K562 (cell line): Measurements from ENCODE around the gene LSM4. TPM values are rescaled to one million over a fixed set of nuclear protein-coding genes. Genes with fewer than 3 reads are reported as not detected.

Source experiments
- CREBBP ChIP-seq: IDR thresholded peaks from one replicate; pipeline ENCODE4 v1.6.1; 2012; ENCODE audit warnings: low read depth, mild to moderate bottlenecking, control low read depth, inconsistent platforms, low read length
- HDGF ChIP-seq: fragments of 450-650 bp; IDR thresholded peaks from 2 replicates; pipeline ENCODE4 v1.6.1; 2016
- HMG20B ChIP-seq: fragments of 250-450 bp; sonication (Bioruptor Pico); IDR thresholded peaks from 2 replicates; pipeline ENCODE4 v1.5.0; 2021; ENCODE audit warnings: mild to moderate bottlenecking
- MTF1 ChIP-seq: fragments of 250-450 bp; sonication (Bioruptor Pico); IDR thresholded peaks from 2 replicates; pipeline ENCODE4 v1.9.0; 2021; ENCODE audit warnings: moderate library complexity, mild to moderate bottlenecking, inconsistent platforms, borderline replicate concordance
- NFE2L1 ChIP-seq: fragments of 450-650 bp; IDR thresholded peaks from 2 replicates; pipeline ENCODE4 v1.6.1; 2016; ENCODE audit warnings: missing genetic modification characterization, low read depth, mild to moderate bottlenecking, missing compliant biosample characterization, moderate library complexity, borderline replicate concordance
- OTX1 ChIP-seq: fragments of 450-650 bp; formaldehyde crosslinking; IDR thresholded peaks from 2 replicates; pipeline ENCODE4 v1.4.0; 2022; ENCODE audit warnings: mild to moderate bottlenecking
- POLR2G ChIP-seq: fragments of 200-400 bp; formaldehyde crosslinking; IDR thresholded peaks from 2 replicates; pipeline ENCODE4 v1.6.1; 2017; ENCODE audit warnings: low read depth, mild to moderate bottlenecking, antibody characterized with exemption, low read length, moderate library complexity
- POLR3A ChIP-seq: IDR thresholded peaks from 2 replicates; pipeline ENCODE4 v1.6.1; 2011; ENCODE audit warnings: borderline replicate concordance, mild to moderate bottlenecking, moderate library complexity; ENCODE audit not compliant: insufficient read length, insufficient read depth; ENCODE audit errors: extremely low read depth
- WHSC1 ChIP-seq: IDR thresholded peaks from one replicate; pipeline ENCODE4 v1.6.1; 2012; ENCODE audit warnings: low read length, control low read depth, inconsistent platforms
- ZNF175 ChIP-seq: fragments of 200-800 bp; sonication (Bioruptor generic); IDR thresholded peaks from 2 replicates; pipeline ENCODE4 v1.6.1; 2016; ENCODE audit warnings: low read depth, mild to moderate bottlenecking, missing genetic modification characterization, missing compliant biosample characterization
- ZNF253 ChIP-seq: fragments of 250-450 bp; sonication (Bioruptor Pico); conservative IDR thresholded peaks from 2 replicates; pipeline ENCODE4 v1.6.1; 2021; ENCODE audit warnings: mild to moderate bottlenecking
- ZNF407 ChIP-seq: fragments of 450-650 bp; IDR thresholded peaks from 2 replicates; pipeline ENCODE4 v1.6.1; 2016; ENCODE audit warnings: low read depth
- polyA plus RNA-seq, 8 experiments: library from polyadenylated mRNA; depleted of rRNA in 4 of 8; stranded (reverse) in 5 of 8; unstranded in 3 of 8; fragments of >200 nt; fragmentation: Nextera tagmentation in 2 of 8; fragmentation: Illumina TruSeq in 1 of 8; extraction: Ambion mirVana in 2 of 8; extraction: Trizol in 1 of 8; gene quantifications; 2 replicates each; pipeline versions ENCODE4 v1.2.1 to v1.2.3, GENCODE V29; 2011 to 2014; ENCODE audit warnings: inconsistent platforms in 1 of 8, missing spikeins in 1 of 8
- total RNA-seq, 7 experiments: library from RNA; depleted of rRNA in 6 of 7; stranded (reverse); fragments of >200 nt in 6 of 7; fragmentation: Illumina TruSeq in 2 of 7; extraction: Trizol in 2 of 7; gene quantifications; 2 replicates each; pipeline versions ENCODE4 v1.2.1 to v1.2.3, GENCODE V29; 2011 to 2021; ENCODE audit warnings: low replicate concordance in 1 of 7
- TF ChIP-seq, protein P1 (sequence below): sonication (generic); formaldehyde crosslinking; IDR thresholded peaks from 2 replicates; pipeline ENCODE4 v1.8.1; 2023; ENCODE audit warnings: mild to moderate bottlenecking, missing genetic modification reagents
- TF ChIP-seq, protein P2 (sequence below): fragments of 250-450 bp; sonication (Bioruptor Pico); IDR thresholded peaks from 2 replicates; pipeline ENCODE4 v1.5.0; 2021

Gene LSM4
- total and polyA plus RNA-seq, 9 of the 15 experiments (the other 6 are each of a cell fraction or from before 2014, with no cell fraction given): 11.9 to 763 (median 202) TPM

GRCh38 chr19:18264137-18264854 lies 58.6 kb downstream of the LSM4 start (continued):
- TF ChIP-seq POLR3A: no peak
- TF ChIP-seq ZNF407: no peak
- no peak for TF ChIP-seq CREBBP
- no peak for TF ChIP-seq MTF1 (CRISPR knock-in tag)
- 0 out of 2 replicates have a peak, but pooled peaks have one; percentile 25 for TF ChIP-seq ZNF175 (CRISPR knock-in tag)
- no peak for TF ChIP-seq NFE2L1 (tag)
- TF ChIP-seq WHSC1: no peak
- no peak for TF ChIP-seq ZNF253 (CRISPR knock-in tag)
- TF ChIP-seq OTX1 (CRISPR knock-in tag): no peak
- TF ChIP-seq, protein P1, sequence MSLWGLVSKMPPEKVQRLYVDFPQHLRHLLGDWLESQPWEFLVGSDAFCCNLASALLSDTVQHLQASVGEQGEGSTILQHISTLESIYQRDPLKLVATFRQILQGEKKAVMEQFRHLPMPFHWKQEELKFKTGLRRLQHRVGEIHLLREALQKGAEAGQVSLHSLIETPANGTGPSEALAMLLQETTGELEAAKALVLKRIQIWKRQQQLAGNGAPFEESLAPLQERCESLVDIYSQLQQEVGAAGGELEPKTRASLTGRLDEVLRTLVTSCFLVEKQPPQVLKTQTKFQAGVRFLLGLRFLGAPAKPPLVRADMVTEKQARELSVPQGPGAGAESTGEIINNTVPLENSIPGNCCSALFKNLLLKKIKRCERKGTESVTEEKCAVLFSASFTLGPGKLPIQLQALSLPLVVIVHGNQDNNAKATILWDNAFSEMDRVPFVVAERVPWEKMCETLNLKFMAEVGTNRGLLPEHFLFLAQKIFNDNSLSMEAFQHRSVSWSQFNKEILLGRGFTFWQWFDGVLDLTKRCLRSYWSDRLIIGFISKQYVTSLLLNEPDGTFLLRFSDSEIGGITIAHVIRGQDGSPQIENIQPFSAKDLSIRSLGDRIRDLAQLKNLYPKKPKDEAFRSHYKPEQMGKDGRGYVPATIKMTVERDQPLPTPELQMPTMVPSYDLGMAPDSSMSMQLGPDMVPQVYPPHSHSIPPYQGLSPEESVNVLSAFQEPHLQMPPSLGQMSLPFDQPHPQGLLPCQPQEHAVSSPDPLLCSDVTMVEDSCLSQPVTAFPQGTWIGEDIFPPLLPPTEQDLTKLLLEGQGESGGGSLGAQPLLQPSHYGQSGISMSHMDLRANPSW (CRISPR knock-in tag): no peak
- TF ChIP-seq HDGF: no peak
- no peak for TF ChIP-seq HMG20B (CRISPR knock-in tag)
- TF ChIP-seq POLR2G: peak; percentile 14; the same call in 1 of the 2 replicates
- TF ChIP-seq, protein P2, sequence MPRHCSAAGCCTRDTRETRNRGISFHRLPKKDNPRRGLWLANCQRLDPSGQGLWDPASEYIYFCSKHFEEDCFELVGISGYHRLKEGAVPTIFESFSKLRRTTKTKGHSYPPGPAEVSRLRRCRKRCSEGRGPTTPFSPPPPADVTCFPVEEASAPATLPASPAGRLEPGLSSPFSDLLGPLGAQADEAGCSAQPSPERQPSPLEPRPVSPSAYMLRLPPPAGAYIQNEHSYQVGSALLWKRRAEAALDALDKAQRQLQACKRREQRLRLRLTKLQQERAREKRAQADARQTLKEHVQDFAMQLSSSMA (CRISPR knock-in tag): no peak
